ENCODE data around the gene OR11A1. TPM values are rescaled to one million over a fixed set of nuclear protein-coding genes. Genes with fewer than 3 reads are reported as not detected.

Gene OR11A1
- total RNA-seq, 1 experiment from 2014 or later = not detected

- no peak overlapping the region for H3K27ac ChIP-seq (ENCODE audit: insufficient read length, low read depth, low read length)
- H2BK15ac ChIP-seq (ENCODE audit: low read depth, low read length) = no peak overlapping the region
Observed at GRCh38 chr6:29502181-29502580, 45.3 kb upstream of the OR11A1 start.

More at GRCh38 chr6:29502181-29502580, 45.3 kb upstream of the OR11A1 start:
- Histone ChIP-seq H3K4ac (ENCODE audit: low read depth, low read length) (no peak overlapping the region), H4K5ac (ENCODE audit: insufficient read length, low read depth, low read length) (no peak overlapping the region), H3K79me2 (ENCODE audit: insufficient read depth, low read length) (no peaks in the 10 kb centered on the region), H2BK5ac (ENCODE audit: insufficient read length, low read length) (no peak overlapping the region), H3K4me2 (ENCODE audit: insufficient read depth, insufficient read length, low read length) (no peak overlapping the region), H3K9ac (ENCODE audit: extremely low read depth, insufficient read length, low read length) (no peak overlapping the region), H3K14ac (ENCODE audit: insufficient read depth, low read length) (no peak overlapping the region), H3K9me3 (ENCODE audit: control insufficient read depth, low read depth, low read length) (no peaks in the 10 kb centered on the region), H3K23ac (ENCODE audit: insufficient read length, low read depth, low read length) (no peak overlapping the region), H3K23me2 (ENCODE audit: insufficient read length, low read depth, low read length, poor library complexity, severe bottlenecking) (no peaks in the 10 kb centered on the region), H3K27me3 (ENCODE audit: insufficient read depth, low read length) (no peaks in the 10 kb centered on the region), H3T11ph (ENCODE audit: low read length) (no peak overlapping the region), H2BK12ac (ENCODE audit: insufficient read length, low read depth, low read length) (no peak overlapping the region), H4K8ac (replicated peaks; ENCODE audit: insufficient read length, low read depth, low read length) (no peak overlapping the region), H2BK20ac (ENCODE audit: low read depth, low read length, poor library complexity, severe bottlenecking) (no peak overlapping the region), H3K4me1 (ENCODE audit: insufficient read depth, low read length) (no peaks in the 10 kb centered on the region), H3K79me1 (ENCODE audit: insufficient read depth, low read depth, low read length, poor library complexity, severe bottlenecking) (no peaks in the 10 kb centered on the region), H2AFZ (ENCODE audit: low read length) (no peak overlapping the region), H3K56ac (ENCODE audit: insufficient read length, low read depth, low read length) (no peak overlapping the region), H3K18ac (ENCODE audit: insufficient read length, low read depth, low read length) (no peak overlapping the region), H4K20me1 (ENCODE audit: control insufficient read depth, insufficient read depth, insufficient read length) (no peaks in the 10 kb centered on the region), H4K91ac (ENCODE audit: insufficient read length, low read depth, low read length) (no peak overlapping the region), H2BK120ac (ENCODE audit: low read depth, low read length, poor library complexity, severe bottlenecking) (no peak overlapping the region), H2AK5ac (ENCODE audit: insufficient read length, low read length) (no peak overlapping the region)
- H3K4me1 Mint-ChIP-seq = no peaks in the 10 kb centered on the region
- no peak overlapping the region for H3K27ac Mint-ChIP-seq
- H3K9me3 Mint-ChIP-seq = no peaks in the 10 kb centered on the region; a peak in 1 of 5 replicates
- H3K36me3 Mint-ChIP-seq (ENCODE audit: insufficient read depth in 1 of 3, low read depth in 3 of 3) = no peaks in the 10 kb centered on the region
- WGBS (ENCODE audit: extremely low coverage, insufficient read length, low lambda C conversion rate) = no CpG with 5 or more reads among the region's 3 CpGs
- no peak for TF ChIP-seq CTCF (conservative IDR thresholded peaks at IDR 0.05)
- no peak overlapping the region for H3K4me3 Mint-ChIP-seq
- DNase-seq = no peak
- H3K27me3 Mint-ChIP-seq (ENCODE audit: low read depth) = peaks cover 6% of the 10 kb centered on the region
